Measurements from ENCODE around the gene KDM7A. TPM values are rescaled to one million over a fixed set of nuclear protein-coding genes. Genes with fewer than 3 reads are reported as not detected.

Gene KDM7A
- total and polyA plus RNA-seq, 2 of the 4 experiments (the other 2 are of a cell fraction) = 1.5 to 2.3 TPM

DNA sequence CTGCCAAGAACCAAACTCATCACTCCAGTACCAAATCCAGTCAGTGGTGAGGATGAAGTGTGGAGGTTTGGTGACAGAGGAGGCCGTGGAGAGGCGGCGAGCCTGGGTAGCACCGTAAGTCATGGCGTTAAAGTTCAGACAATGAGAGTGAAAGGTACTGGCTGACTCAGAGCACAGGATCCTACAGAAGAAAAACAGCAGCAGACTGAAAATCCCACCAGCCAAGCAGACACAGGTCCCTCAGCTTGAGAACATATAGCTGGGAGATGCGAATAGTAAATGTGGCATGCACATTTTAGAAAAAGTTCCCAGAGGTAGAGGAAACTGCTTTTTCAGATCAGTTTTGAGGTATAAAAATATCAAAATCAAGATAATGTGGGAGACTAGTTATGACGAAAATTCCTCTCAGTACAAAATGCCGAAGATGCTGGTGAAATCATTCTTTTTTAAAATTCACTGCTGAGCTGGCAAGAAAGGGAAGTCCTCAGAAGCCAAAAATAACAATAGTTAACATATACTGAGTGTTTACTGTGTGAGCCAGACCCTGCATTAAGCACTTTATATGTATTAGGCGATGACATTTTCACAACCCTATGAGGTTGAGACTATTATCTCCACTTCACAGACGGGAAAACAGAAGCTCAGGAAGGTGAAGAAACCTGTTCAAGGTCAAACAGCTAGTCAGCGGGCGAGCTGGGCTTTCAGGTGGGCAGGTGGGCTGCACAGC, 135.0 kb downstream of the KDM7A start:
- Histone ChIP-seq H3K9me3 (ENCODE audit: control insufficient read depth, insufficient read depth, low read length) (no peaks in the 10 kb centered on the region), H3K23ac (ENCODE audit: low read depth, low read length) (no peak overlapping the region), H4K91ac (ENCODE audit: insufficient read depth, low read depth, low read length) (no peak overlapping the region), H3K18ac (ENCODE audit: low read depth, low read length) (no peak overlapping the region), H2BK20ac (ENCODE audit: low read depth, low read length) (no peak overlapping the region), H3K14ac (replicated peaks; ENCODE audit: low read depth, low read length) (no peak overlapping the region; the same call in 1 of the 2 replicates), H3K36me3 (ENCODE audit: control insufficient read depth, insufficient read depth, low read length) (peaks cover 13% of the 10 kb centered on the region), H3K27ac (ENCODE audit: insufficient read depth, low read length) (no peak overlapping the region), H2BK5ac (ENCODE audit: low read depth, low read length, poor library complexity, severe bottlenecking) (no peak overlapping the region), H3K79me1 (ENCODE audit: low read depth in 1 of 2, low read length in 2 of 2) (peaks cover 0 to 2% of the 10 kb centered on the region in 2 experiments; a peak in 1 of 4 replicates), H4K8ac (ENCODE audit: low read depth in 2 of 2, low read length in 2 of 2) (no peak overlapping the region), H3K9ac (ENCODE audit: low read depth, low read length) (no peak overlapping the region), H2BK15ac (ENCODE audit: low read depth, low read length) (no peak overlapping the region), H4K20me1 (ENCODE audit: insufficient read depth, low read length) (no peaks in the 10 kb centered on the region), H2AK5ac (ENCODE audit: low read depth, low read length) (no peak overlapping the region), H4K5ac (ENCODE audit: low read depth, low read length) (no peak overlapping the region), H3K4me2 (ENCODE audit: low read depth, low read length) (no peak overlapping the region), H2BK120ac (ENCODE audit: low read depth, low read length) (no peak overlapping the region), H3K4ac (ENCODE audit: low read depth, low read length) (no peak overlapping the region), H2AFZ (replicated peaks; ENCODE audit: low read length, poor library complexity) (no peak overlapping the region), H3K4me1 (ENCODE audit: control insufficient read depth, insufficient read depth, low read length) (peaks cover 6% of the 10 kb centered on the region; the same call in 1 of the 2 replicates), H3K27me3 (ENCODE audit: control insufficient read depth, insufficient read depth, low read length) (no peaks in the 10 kb centered on the region), H3K56ac (ENCODE audit: extremely low read depth, insufficient read depth, low read length) (no peak overlapping the region), H3K9me1 (ENCODE audit: insufficient read depth, low read length) (0 out of 2 replicates have a peak, but pooled peaks cover 4% of the 10 kb centered on the region), H2AK9ac (replicated peaks; ENCODE audit: low read depth, low read length, poor library complexity) (no peak overlapping the region), H3K4me3 (ENCODE audit: insufficient read depth, low read depth, low read length) (no peak overlapping the region)
- POLR2A ChIA-PET (ENCODE audit: unreplicated experiment) = no interaction called here
- in situ Hi-C loops (cut with MboI; ENCODE audit: low sequenced_read_pairs) (no loop called here), intact Hi-C loops (cut with micrococcal nuclease) (no loop called here), dilution Hi-C loops (cut with HindIII; ENCODE audit: low sequenced_read_pairs, unreplicated experiment) (no loop called here)
- TF ChIP-seq MAFK (IDR thresholded peaks at IDR 0.05; ENCODE audit: low read depth, low read length) (peak; percentile 58), RAD21 (IDR thresholded peaks at IDR 0.05; ENCODE audit: low read length) (no peak), POLR2A (IDR thresholded peaks at IDR 0.05; ENCODE audit: low read depth, low read length) (no peak), NFE2L2 (IDR thresholded peaks at IDR 0.05; ENCODE audit: low read depth, low read length) (no peak), BHLHE40 (IDR thresholded peaks at IDR 0.05; ENCODE audit: low read depth, low read length) (no peak), MAZ (IDR thresholded peaks at IDR 0.05; ENCODE audit: borderline replicate concordance, low read depth, low read length) (no peak)
- TF ChIP-seq, protein P1, sequence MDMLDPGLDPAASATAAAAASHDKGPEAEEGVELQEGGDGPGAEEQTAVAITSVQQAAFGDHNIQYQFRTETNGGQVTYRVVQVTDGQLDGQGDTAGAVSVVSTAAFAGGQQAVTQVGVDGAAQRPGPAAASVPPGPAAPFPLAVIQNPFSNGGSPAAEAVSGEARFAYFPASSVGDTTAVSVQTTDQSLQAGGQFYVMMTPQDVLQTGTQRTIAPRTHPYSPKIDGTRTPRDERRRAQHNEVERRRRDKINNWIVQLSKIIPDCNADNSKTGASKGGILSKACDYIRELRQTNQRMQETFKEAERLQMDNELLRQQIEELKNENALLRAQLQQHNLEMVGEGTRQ (IDR thresholded peaks at IDR 0.05; ENCODE audit: low read depth, low read length) = no peak
- peak; percentile 49 for DNase-seq
- no TSS peak for BruUV-seq (replicated peaks)
- no peak for ATAC-seq (ENCODE audit: low read depth)
- WGBS, 2 experiments (ENCODE audit: extremely low coverage in 2 of 2, insufficient read length in 1 of 2) = 100% methylated on average over 1 of the region's 12 CpGs; no CpG with 5 or more reads in 1 of the 2 experiments
- CTCF ChIA-PET = interaction anchor here (0.6 kb wide), 1 partner anchor 36 kb away, joined by 3 read pairs; no protein-coding TSS in a partner anchor
